Suppressor macrophage treated with lipopolysaccharide for 4 hours (primary cell): ENCODE data around the gene PIGH.
"Not testable (repeated sequence)": the region's sequence is repeated elsewhere in the genome, so short reads cannot be mapped to it uniquely, and the experiment has no call there.

Experiments
- DNase-seq: peaks from one replicate; pipeline ENCODE4 v3.0.0-alpha.2; 2020

Gene PIGH

DNA sequence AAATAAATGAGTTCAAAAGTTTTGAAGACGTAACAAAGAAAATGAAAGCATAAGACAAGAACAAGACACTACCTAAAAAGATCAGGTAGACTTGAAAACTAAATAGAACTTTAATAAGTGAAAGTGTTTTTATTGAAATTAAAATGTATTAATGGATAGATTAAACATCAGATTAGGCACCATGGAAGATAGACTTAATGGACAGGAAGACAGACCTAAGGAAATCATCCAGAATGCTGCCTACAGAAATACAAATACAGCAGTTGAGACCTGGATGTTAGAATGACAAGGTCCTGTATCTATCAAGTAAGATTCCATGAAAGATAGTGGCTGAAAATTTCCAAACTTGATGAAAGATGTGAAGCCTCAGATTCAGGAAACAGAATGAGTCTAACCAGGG, 55.5 kb downstream of the PIGH start:
- DNase-seq = no peak

DNA sequence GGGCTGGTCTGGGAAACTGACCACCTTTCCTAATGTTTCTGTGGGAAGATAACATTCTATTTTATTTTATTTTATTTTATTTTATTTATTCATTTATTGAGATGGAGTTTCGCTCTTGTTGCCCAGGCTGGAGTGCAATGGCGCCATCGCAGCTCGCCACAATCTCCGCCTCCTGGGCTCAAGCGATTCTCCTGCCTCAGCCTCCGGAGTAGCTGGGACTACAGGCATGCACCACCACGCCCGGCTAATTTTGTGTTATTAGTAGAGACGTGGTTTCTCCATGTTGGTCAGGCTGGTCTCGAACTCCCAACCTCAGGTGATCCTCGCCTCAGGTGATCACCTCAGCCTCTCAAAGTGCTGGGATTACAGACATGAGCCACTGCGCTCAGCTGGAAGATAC, 57.4 kb downstream of the PIGH start:
- DNase-seq = not testable (repeated sequence)

DNA sequence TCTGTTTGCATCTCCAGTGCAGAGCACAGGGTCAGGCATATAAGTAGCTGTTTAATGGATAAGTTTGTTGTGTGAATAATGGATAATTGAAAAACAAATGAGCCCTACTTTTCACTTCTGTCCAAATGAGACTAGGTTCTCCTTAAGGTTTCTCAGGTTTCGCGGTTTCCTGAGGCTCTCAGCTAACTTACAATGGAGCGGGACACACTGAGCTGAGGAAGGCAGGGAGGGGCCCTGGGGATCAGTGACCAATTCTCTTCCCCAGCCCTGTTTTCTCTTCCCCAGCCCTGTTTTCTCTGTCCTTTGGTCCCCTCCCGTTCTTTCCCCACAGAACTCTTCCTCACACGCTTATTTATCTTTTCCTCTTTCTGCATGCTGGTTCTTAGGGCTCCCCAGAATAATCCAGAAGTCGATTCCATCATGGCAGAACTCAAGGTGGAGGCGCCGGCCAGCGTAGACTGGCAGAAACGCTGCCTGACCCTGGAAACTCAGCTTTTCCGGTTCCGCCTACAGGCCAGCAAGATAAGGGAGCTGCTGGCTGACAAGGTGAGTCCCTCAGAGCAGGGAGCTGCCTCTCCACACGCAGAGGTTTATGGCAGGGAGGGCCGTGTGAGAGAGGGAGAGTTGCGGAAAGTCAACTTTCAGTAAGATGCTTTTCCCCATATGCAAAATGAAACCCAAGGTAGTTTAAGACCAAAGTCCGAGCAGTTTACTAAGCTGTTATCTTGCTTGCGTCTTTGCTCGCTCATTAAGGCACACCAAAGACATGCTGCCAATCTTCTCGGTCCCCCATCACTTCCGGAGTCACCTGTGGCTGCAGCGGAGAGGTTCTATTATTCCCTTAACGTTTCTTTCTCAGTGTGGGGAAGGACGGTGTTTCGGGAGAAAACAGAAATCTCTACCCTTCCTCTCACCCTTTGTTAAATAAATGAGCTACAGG, 58.4 kb downstream of the PIGH start:
- no peak for DNase-seq
